Ishikawa (cell line): ENCODE results near the gene GALNT2.

Experiments
- CEBPB ChIP-seq: IDR thresholded peaks from 2 replicates; pipeline ENCODE4 v1.6.1; 2012
- CREB1 ChIP-seq: IDR thresholded peaks from 2 replicates; pipeline ENCODE4 v1.6.1; 2012; ENCODE audit warnings: low read depth
- EGR1 ChIP-seq: IDR thresholded peaks from 2 replicates; pipeline ENCODE4 v1.6.1; 2012
- EP300 ChIP-seq: IDR thresholded peaks from 2 replicates; pipeline ENCODE4 v1.6.1; 2012; ENCODE audit warnings: borderline replicate concordance
- FOXM1 ChIP-seq: IDR thresholded peaks from 2 replicates; pipeline ENCODE4 v1.6.1; 2012; ENCODE audit warnings: low read depth, borderline replicate concordance
- MAX ChIP-seq: IDR thresholded peaks from 2 replicates; pipeline ENCODE4 v1.6.1; 2012
- NFIC ChIP-seq: IDR thresholded peaks from 2 replicates; pipeline ENCODE4 v1.6.1; 2012
- RAD21 ChIP-seq: IDR thresholded peaks from 2 replicates; pipeline ENCODE4 v1.6.1; 2012; ENCODE audit warnings: low read depth
- REST ChIP-seq: IDR thresholded peaks from 2 replicates; pipeline ENCODE4 v1.6.1; 2012; ENCODE audit warnings: low read depth, mild to moderate bottlenecking
- TAF1 ChIP-seq: IDR thresholded peaks from 2 replicates; pipeline ENCODE4 v1.6.1; 2012; ENCODE audit warnings: low read depth, mild to moderate bottlenecking
- TCF12 ChIP-seq: IDR thresholded peaks from 2 replicates; pipeline ENCODE4 v1.6.1; 2012; ENCODE audit warnings: low read depth
- TEAD4 ChIP-seq: IDR thresholded peaks from 2 replicates; pipeline ENCODE4 v1.6.1; 2012
- USF1 ChIP-seq: IDR thresholded peaks from 2 replicates; pipeline ENCODE4 v1.6.1; 2012
- YY1 ChIP-seq: IDR thresholded peaks from 2 replicates; pipeline ENCODE4 v1.6.1; 2012; ENCODE audit warnings: low read depth
- ZBTB7A ChIP-seq: IDR thresholded peaks from 2 replicates; pipeline ENCODE4 v1.6.1; 2012; ENCODE audit warnings: low read depth

The GALNT2 gene

GRCh38 chr1:230233786-230234185, 166.7 kb downstream of the GALNT2 start:
- TF ChIP-seq REST (no peak), TCF12 (no peak), CEBPB (no peak), EP300 (no peak), YY1 (no peak)

GRCh38 chr1:230235876-230236275, 168.8 kb downstream of the GALNT2 start:
- TF ChIP-seq EP300, result no peak
- no peak for TF ChIP-seq TEAD4
- TF ChIP-seq REST, result no peak

- TF ChIP-seq TAF1 (no peak), USF1 (no peak), REST (no peak), YY1 (no peak), TCF12 (no peak), FOXM1 (no peak), MAX (no peak), RAD21 (no peak)
These were observed 169.4 kb downstream of the GALNT2 start for GRCh38 chr1:230236301-230237008.

GRCh38 chr1:230237009-230237370, 170.0 kb downstream of the GALNT2 start:
- TF ChIP-seq TCF12 (no peak), EP300 (no peak)

GRCh38 chr1:230237805-230238204, 170.8 kb downstream of the GALNT2 start:
- TF ChIP-seq EP300 (no peak), EGR1 (no peak), TEAD4 (no peak), CEBPB (no peak)

GRCh38 chr1:230240446-230241086, 173.5 kb downstream of the GALNT2 start:
- TF ChIP-seq USF1, result no peak
- no peak for TF ChIP-seq EGR1
- no peak for TF ChIP-seq FOXM1
- no peak for TF ChIP-seq EP300
- no peak for TF ChIP-seq NFIC
- TF ChIP-seq RAD21, result no peak
- TF ChIP-seq MAX, result no peak
- no peak for TF ChIP-seq TCF12
- no peak for TF ChIP-seq CEBPB
- TF ChIP-seq TAF1, result no peak
- TF ChIP-seq CREB1, result no peak
- no peak for TF ChIP-seq REST
- TF ChIP-seq ZBTB7A, result no peak
- no peak for TF ChIP-seq TEAD4
- TF ChIP-seq YY1, result no peak
